A549 (cell line): ENCODE results near the gene DAB1. TPM values are rescaled to one million over a fixed set of nuclear protein-coding genes. Genes with fewer than 3 reads are reported as not detected.

Experiments used
- ATAC-seq, 2 experiments: fragments of 200-7000 bp in 1 of 2; fragments of >200 bp in 1 of 2; cut with Nextera tagmentation in 1 of 2; cut with Tn5 transposase in 1 of 2; 3 replicates each; pipeline versions ENCODE4 v1.8.0 to v1.9.1; 2018 to 2020; ENCODE audit warnings: mild to moderate bottlenecking in 1 of 2, moderate library complexity in 1 of 2
- CTCF ChIA-PET: fragments of 300-600 bp; sonication (Branson Sonifier 250); formaldehyde crosslinking; extraction: SDS; loops from one replicate; lab custom pipeline; 2021; ENCODE audit warnings: antibody characterized with exemption, inconsistent platforms; lab: Yijun Ruan, JAX
- POLR2A ChIA-PET: fragments of 350-600 bp; formaldehyde crosslinking; extraction: SDS; loops from one replicate; lab custom pipeline; 2021; ENCODE audit warnings: antibody characterized with exemption, inconsistent platforms; lab: Yijun Ruan, JAX
- DNase-seq, 2 experiments: peaks; one replicate each; pipeline versions ENCODE4 v3.0.0 to v3.0.0-alpha.2; 2011 to 2016; ENCODE audit warnings: low read depth in 1 of 2, low spot score in 1 of 2
- FAIRE-seq: peaks from 2 replicates; lab custom pipeline; 2011; peaks lifted over from hg19 to GRCh38; lab: Jason Lieb, UNC
- H3K27ac ChIP-seq, 2 experiments: fragments of >200 bp; sonication (Bioruptor Twin); formaldehyde crosslinking; 3 replicates each; pipeline ENCODE4 v1.5.1; 2016 to 2017
- H3K4me1 ChIP-seq: fragments of >200 bp; sonication (Bioruptor Twin); formaldehyde crosslinking; 3 replicates; pipeline ENCODE4 v1.6.1; 2016
- H3K4me2 ChIP-seq: fragments of >200 bp; sonication (Bioruptor Twin); formaldehyde crosslinking; 3 replicates; pipeline ENCODE4 v1.6.1; 2016
- H3K4me3 ChIP-seq: fragments of >200 bp; sonication (Bioruptor Twin); formaldehyde crosslinking; 3 replicates; pipeline ENCODE4 v1.5.1; 2016
- H3K9me3 ChIP-seq: fragments of >200 bp; sonication (Bioruptor Twin); formaldehyde crosslinking; 3 replicates; pipeline ENCODE4 v1.6.1; 2016
- ATOH8 ChIP-seq: fragments of 250-450 bp; sonication (Bioruptor Pico); IDR thresholded peaks from 2 replicates; pipeline ENCODE4 v1.5.0; 2020; ENCODE audit warnings: low read depth, mild to moderate bottlenecking, moderate library complexity
- BCL3 ChIP-seq: fragments of >200 bp; sonication (Bioruptor Twin); formaldehyde crosslinking; IDR thresholded peaks from 3 replicates; pipeline ENCODE4 v1.6.1; 2016
- BHLHE40 ChIP-seq: IDR thresholded peaks from 2 replicates; pipeline ENCODE4 v1.6.1; 2012; ENCODE audit warnings: low read depth, low read length, inconsistent platforms
- CBX2 ChIP-seq: fragments of 200-600 bp; sonication (generic); IDR thresholded peaks from 2 replicates; pipeline ENCODE4 v1.6.1; 2016; ENCODE audit warnings: low read depth, mild to moderate bottlenecking, borderline replicate concordance
- CBX8 ChIP-seq: fragments of 200-600 bp; sonication (generic); IDR thresholded peaks from 2 replicates; pipeline ENCODE4 v1.6.1; 2016
- CHD2 ChIP-seq: fragments of 150-350 bp; IDR thresholded peaks from 2 replicates; pipeline ENCODE4 v1.6.1; 2014; ENCODE audit warnings: low read length; ENCODE audit not compliant: partially characterized antibody
- EHF ChIP-seq: fragments of 250-450 bp; sonication (Bioruptor Pico); IDR thresholded peaks from 2 replicates; pipeline ENCODE4 v1.5.0; 2020; ENCODE audit warnings: mild to moderate bottlenecking
- EP300 ChIP-seq, 2 experiments: fragments of >200 bp; sonication (Bioruptor Twin); formaldehyde crosslinking; IDR thresholded peaks; 2 replicates in 1 of 2; 3 replicates in 1 of 2; pipeline ENCODE4 v1.6.1; 2016 to 2017
- ESRRA ChIP-seq: fragments of 150-350 bp; IDR thresholded peaks from 2 replicates; pipeline ENCODE4 v1.6.1; 2014; ENCODE audit warnings: mild to moderate bottlenecking, low read length, borderline replicate concordance
- FOSB ChIP-seq: fragments of 250-450 bp; sonication (Bioruptor Pico); IDR thresholded peaks from 2 replicates; pipeline ENCODE4 v1.5.0; 2020; ENCODE audit warnings: mild to moderate bottlenecking, moderate library complexity
- FOSL2 ChIP-seq, 2 experiments: fragments of 450-650 bp in 1 of 2; fragments of >200 bp in 1 of 2; sonication (Bioruptor Twin) in 1 of 2; formaldehyde crosslinking; IDR thresholded peaks; 2 replicates each; pipeline versions ENCODE4 v1.5.0 to v1.6.1; 2016 to 2020; ENCODE audit warnings: mild to moderate bottlenecking in 1 of 2, moderate library complexity in 1 of 2
- GATA3 ChIP-seq: IDR thresholded peaks from 2 replicates; pipeline ENCODE4 v1.6.1; 2012; ENCODE audit warnings: borderline replicate concordance
- HDAC2 ChIP-seq: fragments of 200-600 bp; sonication (generic); IDR thresholded peaks from 2 replicates; pipeline ENCODE4 v1.6.1; 2016
- HOXB5 ChIP-seq: fragments of 250-450 bp; sonication (Bioruptor Pico); IDR thresholded peaks from 2 replicates; pipeline ENCODE4 v1.5.0; 2020; ENCODE audit warnings: mild to moderate bottlenecking, moderate library complexity
- JUN ChIP-seq, 2 experiments: fragments of >200 bp; sonication (Bioruptor Twin); formaldehyde crosslinking; IDR thresholded peaks; 2 replicates in 1 of 2; 3 replicates in 1 of 2; pipeline ENCODE4 v1.6.1; 2016 to 2017
- MAFK ChIP-seq: fragments of 450-650 bp; IDR thresholded peaks from 2 replicates; pipeline ENCODE4 v1.6.1; 2014; ENCODE audit not compliant: partially characterized antibody
- MAZ ChIP-seq: fragments of 150-350 bp; IDR thresholded peaks from 2 replicates; pipeline ENCODE4 v1.6.1; 2014; ENCODE audit warnings: antibody characterized with exemption, low read depth, low read length, borderline replicate concordance
- NFE2L2 ChIP-seq: fragments of 150-350 bp; conservative IDR thresholded peaks from 2 replicates; pipeline ENCODE4 v1.6.1; 2014; ENCODE audit warnings: low read length
- NR3C1 ChIP-seq: fragments of >200 bp; sonication (Bioruptor Twin); formaldehyde crosslinking; IDR thresholded peaks from 3 replicates; pipeline ENCODE4 v1.6.1; 2017
- POLR2A ChIP-seq: IDR thresholded peaks from 2 replicates; pipeline ENCODE4 v1.6.1; 2012; ENCODE audit warnings: mild to moderate bottlenecking, low read length
- RARB ChIP-seq: fragments of 250-450 bp; sonication (Bioruptor Pico); IDR thresholded peaks from 2 replicates; pipeline ENCODE4 v1.8.0; 2021; ENCODE audit warnings: mild to moderate bottlenecking, moderate library complexity
- REST ChIP-seq: fragments of 200-600 bp; sonication (generic); IDR thresholded peaks from 2 replicates; pipeline ENCODE4 v1.6.1; 2016; ENCODE audit warnings: antibody characterized with exemption, mild to moderate bottlenecking, moderate library complexity
- RFX5 ChIP-seq: fragments of 450-650 bp; IDR thresholded peaks from 2 replicates; pipeline ENCODE4 v1.7.1; 2014; ENCODE audit warnings: antibody characterized with exemption, mild to moderate bottlenecking, moderate library complexity
- SMC3 ChIP-seq: fragments of >200 bp; sonication (Bioruptor Twin); formaldehyde crosslinking; IDR thresholded peaks from 3 replicates; pipeline ENCODE4 v1.6.1; 2018; ENCODE audit warnings: inconsistent platforms
- SREBF2 ChIP-seq: fragments of 450-650 bp; IDR thresholded peaks from 2 replicates; pipeline ENCODE4 v1.6.1; 2014; ENCODE audit warnings: mild to moderate bottlenecking, moderate library complexity
- WGBS: methylation state at CpG from one replicate; pipeline ENCODE4 v1.1.6; 2017; ENCODE audit errors: missing lambda C conversion rate; 5-methylcytosine and 5-hydroxymethylcytosine counted together
- polyA plus RNA-seq, 4 experiments: library from polyadenylated mRNA; depleted of rRNA in 3 of 4; stranded (reverse); fragments of >200 nt; fragmentation: RNase III in 1 of 4; extraction: RNeasy Plus Mini Kit Qiagen cat#74134 plus additional on column Dnase treatment in 1 of 4; gene quantifications; 2 replicates in 3 of 4; 3 replicates in 1 of 4; pipeline ENCODE4 v1.2.3, GENCODE V29; 2011 to 2017

DAB1 gene
- polyA plus RNA-seq, 2 of the 4 experiments (the other 2 are of a cell fraction) = not detected

- WGBS = 44% methylated on average over 2 of the region's 2 CpGs
Measured at GRCh38 chr1:57146100-57146499, 277.8 kb downstream of the DAB1 start.

GRCh38 chr1:57142999-57143398 lies 280.9 kb downstream of the DAB1 start:
- H3K9me3 ChIP-seq = no peaks in the 10 kb centered on the region
- H3K4me2 ChIP-seq = no peak overlapping the region
- 0% methylated on average over 2 of the region's 2 CpGs for WGBS
- no peak for DNase-seq
- no peaks in the 10 kb centered on the region for H3K4me1 ChIP-seq
- H3K27ac ChIP-seq = no peak overlapping the region
- TF ChIP-seq RFX5 = no peak
- no peak for TF ChIP-seq POLR2A
- no peak for TF ChIP-seq EHF (CRISPR knock-in tag)
- no peak for TF ChIP-seq SMC3
- TF ChIP-seq NFE2L2 = no peak
- TF ChIP-seq ESRRA = no peak
- TF ChIP-seq MAZ = no peak
- no peak for TF ChIP-seq RARB
- no peak for TF ChIP-seq HDAC2
- no peak for TF ChIP-seq MAFK
- TF ChIP-seq NR3C1 = no peak
- TF ChIP-seq SREBF2 = no peak
- no peak for TF ChIP-seq GATA3
- no peak for TF ChIP-seq CBX2
- TF ChIP-seq CHD2 = no peak
- TF ChIP-seq JUN (IDR thresholded peaks at IDR 0.05) = no peak
- TF ChIP-seq REST = no peak
- TF ChIP-seq FOSL2 (IDR thresholded peaks at IDR 0.05) = no peak
- TF ChIP-seq FOSL2 (CRISPR knock-in tag; IDR thresholded peaks at IDR 0.05) = no peak
- no peak for TF ChIP-seq BHLHE40
- no peak for TF ChIP-seq HOXB5
- TF ChIP-seq, all 56 proteins: peak for 0
- ATAC-seq (no peak), FAIRE-seq (no peak)
- H3K4me3 ChIP-seq = no peak overlapping the region
- CTCF ChIA-PET = no interaction called here
- POLR2A ChIA-PET = no interaction called here

More at GRCh38 chr1:57146100-57146499, 277.8 kb downstream of the DAB1 start:
- POLR2A ChIA-PET = no interaction called here
- H3K4me3 ChIP-seq = no peak overlapping the region
- no peak overlapping the region for H3K4me2 ChIP-seq
- no peaks in the 10 kb centered on the region for H3K4me1 ChIP-seq
- CTCF ChIA-PET = no interaction called here
- no peak for FAIRE-seq
- no peaks in the 10 kb centered on the region for H3K9me3 ChIP-seq
- no peak for DNase-seq
- ATAC-seq = no peak
- no peak overlapping the region for H3K27ac ChIP-seq
- TF ChIP-seq NFE2L2 (no peak), JUN (IDR thresholded peaks at IDR 0.05) (no peak), ESRRA (no peak), BCL3 (no peak), HOXB5 (no peak), POLR2A (no peak), FOSB (CRISPR knock-in tag) (no peak), ATOH8 (CRISPR knock-in tag) (no peak), CBX8 (no peak), CHD2 (no peak), SREBF2 (no peak), EP300 (IDR thresholded peaks at IDR 0.05) (no peak)
